Measurements from ENCODE around the gene TAF12. TPM values are rescaled to one million over a fixed set of nuclear protein-coding genes. Genes with fewer than 3 reads are reported as not detected.
A peak's percentile ranks its signal among the peaks of the same experiment; 100 is the strongest.
"Not testable (repeated sequence)": the region's sequence is repeated elsewhere in the genome, so short reads cannot be mapped to it uniquely, and the experiment has no call there.

TAF12 gene, protein sequence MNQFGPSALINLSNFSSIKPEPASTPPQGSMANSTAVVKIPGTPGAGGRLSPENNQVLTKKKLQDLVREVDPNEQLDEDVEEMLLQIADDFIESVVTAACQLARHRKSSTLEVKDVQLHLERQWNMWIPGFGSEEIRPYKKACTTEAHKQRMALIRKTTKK
- total RNA-seq = 18.1 and 28.6 TPM in 2 replicates

DNA sequence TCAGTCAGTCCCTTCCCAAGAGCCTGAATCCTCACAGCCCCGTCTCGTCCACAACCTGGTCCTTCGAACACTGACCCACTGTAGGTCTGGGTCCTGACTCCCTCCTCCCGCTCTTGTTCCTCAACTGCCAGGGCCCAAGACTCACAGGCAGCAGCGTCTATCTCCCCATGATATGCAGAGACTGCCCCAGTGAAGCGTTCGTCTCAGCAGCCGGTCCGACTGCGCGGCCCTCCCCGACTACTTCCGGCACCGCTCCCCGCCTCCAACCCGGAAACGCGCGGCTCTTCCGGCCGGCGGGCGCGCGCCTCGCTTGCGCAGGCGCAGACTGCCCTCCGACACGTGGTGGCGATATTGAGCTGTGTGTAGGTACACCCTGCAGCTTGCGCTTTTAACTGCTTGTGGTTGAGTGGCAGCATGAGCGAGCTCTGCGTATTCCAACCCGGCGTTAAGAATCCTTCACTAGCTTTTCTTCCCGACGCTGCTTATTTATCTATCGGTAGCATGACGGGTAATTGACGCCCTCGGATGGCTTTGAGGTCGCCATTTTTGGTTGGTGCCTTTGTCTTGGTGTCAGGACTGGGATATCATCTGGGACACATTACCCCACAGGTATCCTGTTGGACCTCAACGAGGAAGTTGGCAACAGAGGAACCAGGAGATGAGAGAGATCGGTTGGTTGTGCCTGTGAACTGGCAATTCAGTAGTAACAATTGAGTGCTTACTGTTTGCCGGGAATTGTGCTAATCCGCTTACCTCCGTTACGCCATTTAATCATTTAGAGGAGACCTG lies at the start of gene TAF12:
Gene TAF12, minus strand, starts transcription at position 221 of the 789 bp plus-strand sequence. CDS start 20,986 bp downstream, outside the sequence.
- DNase-seq = peak; percentile 98

DNA sequence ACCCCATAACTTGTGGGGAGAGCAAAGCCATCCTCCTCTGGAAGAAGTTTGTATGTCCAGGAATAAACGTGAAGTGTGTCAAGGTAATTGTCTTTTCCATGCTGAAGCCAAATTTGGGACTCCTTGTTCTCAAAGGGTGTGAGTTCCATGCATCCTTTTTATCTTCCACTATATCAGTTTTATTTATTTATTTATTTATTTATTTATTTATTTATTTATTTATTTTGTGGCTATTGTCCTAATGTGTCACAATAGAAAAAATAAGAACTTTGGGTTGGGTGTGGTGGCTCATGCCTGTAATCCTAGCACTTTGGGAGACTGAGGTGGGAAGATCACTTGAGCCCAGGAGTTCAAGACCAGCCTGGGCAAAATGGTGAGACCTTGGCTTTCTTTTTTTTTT lies 48.8 kb upstream of the TAF12 start:
- DNase-seq = not testable (repeated sequence)

DNA sequence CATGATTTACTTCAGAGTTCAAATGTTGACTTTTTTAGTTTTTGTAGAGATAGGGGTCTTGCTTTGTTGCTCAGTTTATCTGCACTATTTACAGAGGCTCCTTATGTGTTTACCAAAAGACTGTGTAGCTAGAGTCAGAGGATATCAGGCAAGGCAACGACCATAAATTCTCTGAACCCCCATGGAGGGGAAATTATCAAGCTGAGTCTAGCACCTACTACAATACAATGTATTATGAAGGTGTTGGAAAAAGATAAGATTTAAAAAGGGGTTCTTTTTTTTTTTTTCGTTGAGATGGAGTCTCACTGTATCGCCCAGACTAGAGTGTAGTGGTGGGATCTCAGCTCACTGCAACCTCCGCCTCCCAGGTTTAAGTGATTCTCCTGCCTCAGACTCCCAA lies 42.1 kb upstream of the TAF12 start:
- DNase-seq = no peak

DNA sequence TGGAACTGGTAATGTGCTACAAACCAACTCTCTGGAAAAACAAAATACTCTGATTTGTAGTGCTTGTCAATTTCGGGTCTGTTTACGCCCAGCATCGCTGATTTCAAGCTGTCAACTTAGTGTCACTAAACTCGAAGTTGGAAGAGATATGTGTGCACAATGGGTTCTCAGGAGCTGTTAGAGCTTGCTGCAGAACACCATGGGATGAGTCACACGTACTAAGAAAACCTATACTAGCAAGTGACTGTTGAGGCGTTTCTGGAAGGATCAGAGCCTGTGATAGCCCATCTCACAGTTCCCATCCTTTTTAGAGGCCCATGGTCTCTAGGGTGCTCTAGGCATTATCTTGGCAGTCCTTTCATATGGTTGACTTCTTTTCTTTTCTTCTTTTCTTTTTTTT lies 40.0 kb upstream of the TAF12 start:
- DNase-seq = no peak

DNA sequence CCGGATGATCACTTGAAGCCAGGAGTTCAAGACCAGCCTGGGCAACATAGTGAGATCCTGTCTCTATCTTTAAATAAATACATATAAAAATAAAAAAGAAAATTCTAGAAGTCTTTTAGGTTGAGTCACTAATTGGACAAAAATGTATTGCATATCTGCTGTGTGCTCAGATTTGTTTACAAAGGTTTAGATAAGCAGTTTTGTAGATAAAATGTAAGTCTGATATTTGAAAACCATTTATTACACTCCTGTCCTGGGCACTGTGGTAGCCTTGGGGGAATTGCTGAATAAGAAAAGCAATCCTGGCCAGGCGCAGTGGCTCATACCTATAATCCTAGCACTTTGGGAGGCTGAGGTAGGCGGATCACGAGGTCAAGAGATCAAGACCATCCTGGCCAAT lies 37.3 kb upstream of the TAF12 start:
- DNase-seq = no peak

DNA sequence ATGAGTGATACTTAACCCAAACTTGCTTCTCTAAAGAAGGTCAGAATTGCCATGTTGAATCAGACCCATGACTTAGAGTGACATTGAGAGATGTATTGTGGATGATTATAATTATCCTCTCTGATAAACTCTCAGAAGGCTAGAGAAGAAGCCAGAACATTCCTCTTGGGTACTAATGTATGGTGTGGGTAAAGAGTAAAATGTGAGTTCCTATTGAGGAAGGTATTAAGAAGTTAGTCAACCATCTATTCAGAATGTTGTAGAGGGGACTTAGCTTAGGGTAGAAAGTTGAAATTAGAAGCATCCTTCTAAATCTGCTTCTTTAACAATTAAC lies 33.0 kb upstream of the TAF12 start:
- no peak for DNase-seq

DNA sequence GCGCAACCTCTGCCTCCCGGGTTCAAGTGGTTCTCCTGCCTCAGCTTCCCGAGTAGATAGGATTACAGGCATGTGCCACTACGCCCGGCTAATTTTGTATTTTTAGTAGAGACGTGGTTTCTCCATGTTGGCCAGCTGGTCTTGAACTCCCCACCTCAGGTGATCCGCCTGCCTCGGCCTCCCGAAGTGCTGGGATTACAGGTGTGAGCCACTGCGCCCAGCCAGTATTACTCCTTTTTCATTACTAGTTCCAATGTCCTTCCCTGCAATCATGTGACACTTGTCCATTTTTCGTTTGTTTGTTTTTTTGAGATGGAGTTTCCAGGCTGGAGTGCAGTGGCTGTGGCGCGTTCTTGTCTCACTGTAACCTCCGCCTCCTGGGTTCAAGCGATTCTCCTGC lies 30.1 kb upstream of the TAF12 start:
- not testable (repeated sequence) for DNase-seq

DNA sequence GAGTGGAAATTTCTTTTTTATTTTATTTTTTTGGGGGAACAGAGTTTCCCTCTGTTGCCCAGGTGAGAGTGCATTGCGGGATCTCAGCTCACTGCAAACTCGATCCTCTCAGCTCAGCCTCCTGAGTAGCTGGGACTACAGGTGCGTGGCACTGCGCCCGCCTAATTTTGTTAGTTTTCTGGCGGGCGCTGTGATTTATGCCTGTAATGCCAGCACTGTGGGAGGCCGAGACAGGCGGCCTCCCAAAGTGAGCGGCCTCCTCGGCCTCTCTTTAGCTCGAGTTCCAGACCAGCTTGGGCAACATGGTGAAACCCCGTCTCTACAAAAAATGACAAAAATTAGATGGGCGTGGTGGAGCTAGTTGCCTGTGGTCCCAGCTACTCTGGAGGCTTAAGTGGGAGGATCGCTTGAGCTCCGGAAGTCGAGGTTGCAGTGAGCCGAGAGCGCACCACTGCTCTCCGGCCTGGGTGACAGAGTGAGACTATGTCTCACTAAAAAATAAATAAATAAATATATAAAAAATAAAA lies 28.4 kb upstream of the TAF12 start:
- DNase-seq = no peak

DNA sequence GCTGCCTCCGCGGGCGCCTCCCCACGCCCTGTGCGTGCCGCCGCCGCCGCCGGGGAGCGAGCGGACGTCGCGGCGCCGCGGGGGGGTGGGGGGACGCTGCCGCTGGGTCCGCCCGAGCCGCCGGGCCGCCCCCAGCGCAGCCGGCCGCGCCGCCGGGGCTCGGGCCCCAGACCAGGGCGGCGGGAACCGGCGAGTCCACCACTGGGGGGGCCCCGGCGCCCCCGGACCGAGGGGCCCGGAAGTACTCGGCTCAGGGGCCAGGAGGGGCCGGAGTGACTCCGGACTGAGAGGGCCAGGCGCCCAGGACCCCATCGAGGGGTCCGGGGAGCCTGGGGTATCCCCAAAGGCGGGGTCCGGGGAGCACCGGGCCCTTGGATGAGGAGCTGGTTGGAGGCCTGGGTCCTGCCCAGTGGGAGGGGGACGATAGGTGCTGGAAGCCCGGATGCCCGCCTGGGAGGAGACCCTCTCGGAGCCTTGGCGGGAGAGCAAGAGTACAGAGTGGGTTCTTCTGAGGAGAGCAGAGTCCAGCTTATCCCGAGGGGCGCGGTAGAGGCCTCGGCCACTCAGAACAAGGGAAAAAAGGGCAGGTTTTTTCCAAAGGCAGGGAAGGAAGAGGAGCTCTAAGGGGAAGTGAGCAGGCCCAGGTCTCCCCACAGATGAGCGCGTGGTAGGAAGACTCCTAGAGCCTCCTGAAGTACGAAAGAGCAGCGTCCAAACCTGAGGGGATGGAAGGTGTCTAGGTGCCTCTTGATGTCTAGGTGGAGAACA lies 26.3 kb upstream of the TAF12 start:
- peak; percentile 51 for DNase-seq

DNA sequence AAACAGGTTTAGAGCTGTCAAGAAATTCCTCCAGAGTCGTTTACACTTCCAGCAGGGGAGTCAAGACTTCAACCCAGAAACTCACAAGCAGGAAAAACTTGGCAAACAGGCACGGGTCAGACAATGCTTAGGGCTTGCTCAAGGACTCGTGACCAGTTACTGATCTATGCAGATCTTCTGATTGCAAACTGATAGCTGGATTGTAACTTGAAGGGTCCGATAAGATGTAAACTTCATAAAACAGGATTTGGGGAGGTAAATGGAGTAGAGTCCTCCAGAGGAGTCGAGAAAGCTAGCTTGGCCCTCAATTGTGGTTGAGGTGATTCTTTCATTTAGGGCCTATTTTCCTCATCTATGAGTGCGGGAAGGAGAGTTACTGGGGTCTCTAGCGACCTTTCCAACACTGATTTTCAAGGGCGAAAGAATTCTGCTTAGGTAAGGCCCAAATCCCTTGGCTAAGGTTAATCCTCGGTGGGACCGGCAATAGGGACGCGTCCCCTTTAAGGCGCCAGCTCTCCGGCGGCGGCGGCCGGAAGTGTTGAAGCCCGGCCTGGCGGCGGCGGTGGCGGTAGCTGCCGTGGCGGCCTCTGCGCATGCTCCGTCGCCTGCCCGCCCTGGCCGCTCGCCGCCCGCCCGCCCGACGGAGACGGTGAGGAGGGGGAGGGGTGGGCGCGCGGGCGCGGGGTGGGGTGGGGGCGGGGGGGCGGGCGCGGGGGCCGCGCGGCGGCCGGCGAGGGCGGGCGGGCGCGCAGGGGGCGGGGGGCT lies 25.5 kb upstream of the TAF12 start, which contains the start of gene GMEB1:
Gene GMEB1, plus strand, starts transcription at position 594 of the 765 bp plus-strand sequence. CDS start 14,829 bp downstream, outside the sequence.
- DNase-seq = peak; percentile 91

DNA sequence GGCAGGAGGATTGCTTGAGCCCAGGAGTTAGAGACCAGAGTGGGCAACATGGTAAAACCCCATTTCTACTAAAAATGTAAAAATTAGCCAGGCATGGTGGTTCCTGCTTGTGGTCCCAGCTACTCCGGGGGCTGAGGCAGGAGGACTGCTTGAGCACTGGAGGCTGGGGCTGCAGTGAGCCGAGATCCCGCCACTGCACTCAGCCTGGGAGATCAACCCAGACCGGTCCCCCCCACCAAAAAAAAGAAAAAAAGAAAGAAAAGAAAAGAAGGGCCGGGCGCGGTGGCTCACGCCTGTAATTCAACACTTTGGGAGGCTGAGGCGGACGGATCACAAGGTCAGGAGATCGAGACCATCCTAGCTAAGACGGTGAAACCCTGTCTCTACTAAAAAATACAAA lies 23.9 kb upstream of the TAF12 start:
- no peak for DNase-seq

DNA sequence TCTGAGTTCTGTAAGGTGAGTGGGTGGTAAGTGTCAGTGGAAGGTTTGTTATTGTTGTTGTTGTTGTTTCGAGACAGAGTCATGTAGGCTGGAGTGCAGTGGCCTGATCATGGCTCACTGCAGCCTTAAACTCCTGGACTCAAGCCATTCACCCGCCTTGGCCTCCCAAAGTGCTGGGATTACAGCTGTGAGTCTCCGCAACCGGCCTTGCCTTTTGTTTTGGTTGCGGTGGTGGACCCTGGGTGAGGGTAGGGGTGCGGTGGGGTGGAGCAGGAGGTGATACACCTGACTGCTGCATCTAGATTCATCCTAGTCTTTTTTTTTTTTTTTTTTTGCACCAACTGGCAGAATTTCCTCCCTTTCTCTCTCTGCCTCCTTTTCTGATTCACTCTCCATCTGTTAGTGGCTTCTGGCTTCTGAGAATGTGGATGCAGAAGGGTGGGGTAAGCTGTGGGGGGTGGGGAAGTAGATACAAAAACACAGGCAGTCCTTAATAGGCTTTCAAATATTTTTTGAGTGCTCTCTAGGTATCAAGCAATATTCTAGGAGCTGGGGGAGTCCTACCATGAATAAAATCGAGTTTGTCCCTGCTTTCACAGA lies 21.1 kb upstream of the TAF12 start:
- DNase-seq = no peak

DNA sequence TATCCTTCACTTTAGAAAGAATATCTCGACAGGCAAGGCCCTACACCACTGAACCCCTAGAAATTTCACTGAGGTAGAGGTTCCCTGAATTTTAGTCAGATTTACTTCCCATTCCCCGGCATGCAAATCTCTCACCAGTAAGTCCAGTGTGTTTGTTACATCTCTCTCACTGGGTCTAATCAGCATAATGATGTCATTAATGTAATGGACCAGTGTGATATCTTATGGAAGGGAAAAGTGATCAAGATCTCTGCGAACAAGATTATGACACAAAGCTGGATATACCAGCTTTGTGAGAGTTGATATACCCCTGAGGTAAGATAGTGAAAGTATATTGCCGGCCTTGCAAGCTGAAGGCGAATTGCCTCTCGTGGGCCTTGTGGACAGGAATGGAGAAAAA lies 13.5 kb upstream of the TAF12 start:
- DNase-seq = no peak

DNA sequence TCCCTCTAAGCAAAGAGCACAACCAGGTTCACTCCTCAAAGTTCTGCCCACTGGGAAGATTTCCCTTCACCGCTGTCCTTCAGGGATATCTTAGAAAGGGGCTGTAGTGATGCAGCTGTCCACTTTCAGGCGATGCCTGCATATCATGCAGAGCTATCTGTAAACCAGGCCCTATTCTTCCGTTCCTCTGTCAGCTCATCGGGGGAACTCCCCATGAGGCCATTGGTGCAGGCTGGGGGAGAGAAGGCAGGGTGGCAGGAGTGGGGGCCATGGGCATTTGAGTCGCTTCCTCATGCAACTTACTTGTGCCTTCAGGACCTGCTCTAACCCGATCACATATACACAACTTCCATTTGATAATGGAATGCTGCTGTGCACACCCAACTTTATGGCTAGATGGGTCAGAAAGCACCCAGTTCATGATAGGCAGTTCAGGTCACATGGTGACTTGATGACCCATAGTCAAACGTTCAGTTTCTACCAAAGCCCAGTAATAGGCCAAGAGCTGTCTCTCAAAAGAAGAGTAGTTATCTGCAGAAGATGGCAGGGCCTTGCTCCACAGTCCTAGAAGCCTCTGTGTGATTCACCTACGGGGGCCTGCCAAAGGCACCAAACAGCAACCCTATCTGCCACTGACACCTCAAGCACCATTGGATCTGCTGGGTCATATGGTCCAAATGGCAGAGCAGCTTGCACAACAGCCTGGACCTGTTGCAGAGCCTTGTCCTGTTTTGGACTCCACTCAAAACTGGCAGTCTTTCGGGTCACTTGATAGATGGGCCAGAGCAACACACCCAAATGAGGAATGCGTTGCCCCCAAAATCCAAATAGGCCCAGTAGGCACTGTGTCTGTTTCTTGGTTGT lies 12.8 kb upstream of the TAF12 start:
- not testable (repeated sequence) for DNase-seq

DNA sequence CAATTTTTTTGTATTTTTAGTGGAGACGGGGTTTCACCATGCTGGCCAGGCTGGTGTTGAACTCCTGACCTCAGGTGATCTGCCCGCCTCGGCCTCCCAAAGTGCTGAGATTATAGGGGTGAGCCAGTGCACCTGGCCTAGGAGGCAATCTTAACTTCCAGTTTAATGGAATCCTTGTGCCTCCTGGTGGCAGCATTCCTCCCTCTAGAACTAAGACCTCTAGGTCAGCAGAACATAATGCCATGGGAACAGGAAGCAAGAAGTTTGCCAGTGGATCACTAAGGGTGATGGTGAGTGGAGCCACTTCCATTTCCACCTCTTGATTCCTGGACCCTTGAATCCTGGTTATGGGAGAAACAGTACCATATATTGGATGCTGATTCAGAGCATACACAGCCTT lies 11.0 kb upstream of the TAF12 start:
- peak; percentile 62 for DNase-seq

DNA sequence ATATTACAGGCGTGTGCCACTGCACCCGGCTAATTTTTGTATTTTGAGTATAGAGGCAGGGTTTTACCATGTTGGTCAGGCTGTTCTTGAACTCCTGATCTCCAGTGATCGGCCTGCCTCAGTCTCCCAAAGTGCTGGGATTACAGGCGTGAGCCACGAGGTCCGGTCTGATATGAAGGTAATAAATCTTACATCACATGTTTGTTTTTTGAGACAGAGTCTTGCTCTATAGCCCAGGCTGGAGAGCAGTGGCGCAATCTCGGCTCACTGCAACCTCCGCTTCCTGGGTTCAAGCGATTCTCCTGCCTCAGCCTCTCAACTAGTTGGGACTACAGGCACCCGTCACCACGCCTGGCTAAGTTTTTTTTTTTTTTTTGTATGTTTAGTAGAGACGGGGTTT lies 10.2 kb upstream of the TAF12 start:
- DNase-seq = not testable (repeated sequence)

DNA sequence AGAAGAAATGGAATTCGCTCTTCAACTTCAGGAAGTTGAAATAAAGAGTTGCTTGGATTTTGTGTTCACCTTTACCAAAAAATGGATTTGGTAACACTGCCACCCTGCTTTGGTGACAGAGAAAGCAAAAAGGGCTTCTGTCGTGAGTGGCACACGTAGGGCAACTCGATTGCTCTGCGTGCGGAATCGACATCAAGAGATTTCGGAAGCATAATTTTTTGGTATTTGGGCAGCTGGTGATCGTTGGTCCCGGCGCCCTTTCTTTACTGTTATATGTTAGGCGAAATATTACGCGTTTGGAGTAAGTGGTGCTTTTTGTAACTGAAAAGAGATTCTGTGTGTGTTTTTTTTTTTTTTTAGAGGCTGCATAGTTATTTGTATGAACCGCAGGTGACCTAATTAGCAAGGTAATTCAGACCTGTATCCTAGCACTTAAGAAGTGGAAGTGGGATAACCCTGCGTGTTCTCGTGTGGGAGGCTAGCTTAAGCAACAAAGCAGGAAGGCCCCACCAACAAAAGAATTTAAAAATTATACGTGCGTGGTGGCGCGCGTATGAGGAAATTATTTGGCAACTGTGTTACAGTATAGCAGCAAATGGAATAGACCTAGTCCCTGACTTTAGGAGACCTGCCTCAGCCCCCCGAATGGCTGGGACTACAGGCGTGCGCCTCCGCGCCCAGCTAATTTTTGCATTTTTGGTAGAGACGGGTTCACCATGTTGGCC lies 5.8 kb upstream of the TAF12 start, which contains the start of gene RNU11:
Gene RNU11, plus strand, starts transcription at position 127 of the 725 bp plus-strand sequence.
- peak; percentile 96 for DNase-seq

DNA sequence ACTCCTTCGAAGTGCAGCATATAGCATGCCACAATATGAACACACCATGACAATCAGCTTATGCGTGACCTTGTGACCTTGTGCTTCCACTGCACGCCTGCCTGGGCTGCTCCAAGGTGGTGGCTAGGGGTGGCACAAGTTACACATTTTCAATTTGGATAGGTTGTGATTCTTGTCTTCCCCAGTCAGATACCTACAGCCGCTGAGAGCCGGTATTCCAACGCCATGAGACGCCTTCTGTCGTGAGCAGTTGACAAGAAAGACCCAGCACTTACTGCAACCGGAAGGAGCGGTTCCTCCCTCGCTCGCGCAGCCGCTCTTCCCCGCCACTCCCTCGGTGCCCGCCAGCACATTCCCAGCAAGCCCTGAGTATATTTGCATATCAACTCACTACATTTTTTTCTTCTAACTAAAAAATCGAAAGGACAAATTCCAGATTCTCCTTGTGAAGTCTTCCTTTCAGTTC lies 5.2 kb upstream of the TAF12 start:
- DNase-seq = peak; percentile 92

DNA sequence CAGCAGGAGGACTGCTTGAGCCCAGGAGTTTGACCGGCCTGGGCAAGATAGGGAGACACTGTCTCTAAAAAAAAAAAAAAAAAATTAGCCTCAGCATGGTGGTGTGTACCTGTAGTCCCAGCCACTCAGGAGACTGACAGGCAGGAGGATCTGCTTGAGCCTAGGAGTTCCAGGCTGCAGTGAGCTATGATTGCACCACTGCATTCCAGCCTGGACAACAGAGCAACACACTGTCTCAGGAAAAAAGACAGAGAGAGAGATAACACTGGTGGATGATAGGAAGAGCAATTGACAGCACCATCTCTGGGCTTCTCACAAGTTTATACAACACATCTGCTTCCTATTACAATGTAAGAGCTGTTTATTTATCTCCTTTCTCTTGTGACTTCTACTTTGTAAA lies 3.2 kb upstream of the TAF12 start:
- DNase-seq = no peak

DNA sequence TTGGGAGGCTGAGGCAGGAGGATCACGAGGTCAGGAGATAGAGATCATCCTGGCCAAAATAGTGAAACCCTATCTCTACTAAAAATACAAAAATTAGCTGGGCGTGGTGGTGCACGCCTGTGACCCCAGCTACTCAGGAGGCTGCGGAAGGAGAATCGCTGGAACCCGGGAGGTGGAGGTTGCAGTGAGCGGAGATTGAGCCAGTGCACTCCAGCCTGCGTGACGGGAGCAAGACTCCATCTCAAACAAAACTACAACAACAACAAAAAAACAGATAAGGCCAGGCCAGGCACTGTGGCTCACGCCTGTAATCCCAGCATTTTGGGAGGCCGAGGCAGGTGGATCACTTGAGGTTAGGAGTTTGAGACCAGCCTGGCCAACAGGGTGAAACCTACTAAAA lies 2.5 kb upstream of the TAF12 start:
- DNase-seq = not testable (repeated sequence)
